Gastroesophageal sphincter (tissue), 2 donors: Measurements from ENCODE around the gene HSD11B2.

Source experiments
- EP300 ChIP-seq: sonication (generic); formaldehyde crosslinking; IDR thresholded peaks from one replicate; pipeline ENCODE4 v1.6.1; 2017; ENCODE audit warnings: antibody characterized with exemption, mild to moderate bottlenecking
- POLR2A ChIP-seq, 2 donors: fragments of 450-650 bp; IDR thresholded peaks; one replicate each; pipeline ENCODE4 v1.6.1; 2017; ENCODE audit warnings: antibody characterized with exemption in 2 of 2, mild to moderate bottlenecking in 2 of 2, moderate library complexity in 1 of 2

DNA sequence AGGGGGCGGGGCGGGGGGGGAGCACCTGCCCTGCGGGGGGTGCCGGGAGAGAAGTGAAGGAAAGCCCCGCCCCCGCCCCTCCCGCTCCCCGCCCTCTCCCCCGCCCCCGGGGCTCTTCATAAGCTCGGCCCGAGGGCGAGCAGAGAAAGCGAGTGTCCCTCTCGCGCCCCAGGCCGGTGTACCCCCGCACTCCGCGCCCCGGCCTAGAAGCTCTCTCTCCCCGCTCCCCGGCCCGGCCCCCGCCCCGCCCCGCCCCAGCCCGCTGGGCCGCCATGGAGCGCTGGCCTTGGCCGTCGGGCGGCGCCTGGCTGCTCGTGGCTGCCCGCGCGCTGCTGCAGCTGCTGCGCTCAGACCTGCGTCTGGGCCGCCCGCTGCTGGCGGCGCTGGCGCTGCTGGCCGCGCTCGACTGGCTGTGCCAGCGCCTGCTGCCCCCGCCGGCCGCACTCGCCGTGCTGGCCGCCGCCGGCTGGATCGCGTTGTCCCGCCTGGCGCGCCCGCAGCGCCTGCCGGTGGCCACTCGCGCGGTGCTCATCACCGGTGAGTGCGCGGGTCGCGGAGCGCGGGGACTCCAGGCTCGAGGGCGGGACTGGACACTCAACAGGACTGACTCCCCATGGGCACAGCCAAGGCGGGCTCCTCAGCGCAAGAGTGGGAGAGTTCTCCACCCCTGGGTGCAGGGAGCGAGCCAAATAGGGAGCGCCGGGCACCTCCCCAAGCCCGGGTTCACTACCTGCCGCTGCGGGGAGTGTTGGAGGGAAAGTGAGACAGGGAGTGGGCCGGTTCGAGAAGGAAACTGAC is at the start of gene HSD11B2:
- no peak for TF ChIP-seq POLR2A (IDR thresholded peaks at IDR 0.05)
- no peak for TF ChIP-seq EP300
